HS-27A (cell line): ENCODE data around the gene NAALADL2.
"Not testable (repeated sequence)": the region's sequence is repeated elsewhere in the genome, so short reads cannot be mapped to it uniquely, and the experiment has no call there.

Source experiments
- DNase-seq: peaks from one replicate; pipeline ENCODE4 v3.0.0-alpha.2; 2012; ENCODE audit warnings: low read depth, missing footprints

Gene NAALADL2

GRCh38 chr3:175311404-175311803 lies 452.3 kb downstream of the NAALADL2 start:
- no peak for DNase-seq

DNA sequence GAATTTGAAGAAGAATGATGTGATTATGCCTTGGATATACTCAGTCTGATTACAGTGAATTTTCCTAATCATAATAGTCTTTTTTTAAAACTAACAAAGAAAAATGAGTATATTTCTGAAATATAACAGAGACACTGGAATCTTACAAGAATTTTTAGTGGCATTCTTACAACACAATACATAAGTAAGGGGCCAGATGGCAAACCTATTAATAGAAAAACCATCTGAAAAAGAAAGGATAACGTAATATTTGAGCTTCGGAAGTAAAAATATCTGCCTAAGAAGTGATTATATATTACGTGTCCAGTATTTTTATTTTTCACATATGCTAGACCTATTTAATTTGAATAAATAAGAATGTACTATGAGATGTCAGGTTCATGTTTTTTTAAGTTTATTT lies 452.8 kb downstream of the NAALADL2 start:
- DNase-seq, result no peak

GRCh38 chr3:175312791-175313190 lies 453.7 kb downstream of the NAALADL2 start:
- DNase-seq, result no peak

DNA sequence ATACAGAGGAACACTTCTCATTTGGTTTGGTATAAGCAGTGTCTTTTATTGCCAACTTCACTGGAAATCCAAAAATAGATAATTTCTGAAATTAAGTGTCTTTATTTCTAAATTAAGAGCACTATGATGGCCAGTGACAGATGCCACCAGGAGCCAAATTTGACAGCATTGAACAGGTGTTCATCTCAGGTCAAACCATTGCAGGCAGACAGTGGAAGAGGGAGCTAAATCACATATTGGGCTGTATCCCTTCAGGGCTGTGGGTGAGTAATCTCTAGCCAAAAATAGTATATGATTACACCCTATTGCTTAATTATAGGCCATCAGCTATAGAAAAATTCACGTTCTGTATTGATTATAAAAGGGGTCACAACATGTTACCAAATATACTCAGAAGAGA lies 457.7 kb downstream of the NAALADL2 start:
- DNase-seq, result no peak

DNA sequence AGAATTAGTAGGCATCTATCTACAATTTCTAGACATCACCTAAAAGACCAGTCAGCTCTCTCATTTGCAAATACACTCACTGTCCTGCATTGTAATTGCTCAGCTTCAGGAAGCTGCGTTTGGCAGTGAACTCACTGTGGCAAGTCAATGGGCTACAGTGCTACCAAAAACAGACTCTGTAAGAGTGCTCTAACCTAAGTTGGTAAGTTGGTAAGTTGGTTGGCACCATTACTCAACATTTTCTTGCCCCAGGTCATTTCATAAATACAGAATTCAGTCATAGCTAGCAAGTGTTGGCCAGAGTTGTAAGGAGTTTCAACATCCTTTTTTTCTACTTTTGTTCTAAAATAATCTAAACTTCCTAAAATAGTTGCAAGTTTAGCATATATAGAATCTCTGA lies 466.3 kb downstream of the NAALADL2 start:
- DNase-seq, result no peak

- no peak for DNase-seq
These were observed 466.9 kb downstream of the NAALADL2 start for GRCh38 chr3:175326041-175326440.

DNA sequence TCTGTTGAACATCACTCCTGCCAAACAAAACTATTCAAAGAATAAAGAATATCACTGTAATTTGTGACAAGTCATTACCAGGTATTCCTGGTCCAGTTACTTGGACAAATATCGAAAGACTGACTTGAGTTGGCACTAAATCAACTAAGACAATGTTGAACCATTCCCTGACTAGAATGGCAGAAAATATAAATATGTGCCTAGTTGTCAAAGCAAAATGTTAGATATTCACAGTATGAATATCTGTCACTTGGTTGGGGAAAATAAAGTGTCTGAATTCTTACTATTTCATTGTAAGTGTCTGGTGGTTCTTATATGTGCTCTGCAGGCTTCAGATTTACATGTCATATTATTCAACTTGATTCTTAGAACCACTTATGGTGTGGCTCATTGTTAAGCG lies 470.2 kb downstream of the NAALADL2 start:
- no peak for DNase-seq

DNA sequence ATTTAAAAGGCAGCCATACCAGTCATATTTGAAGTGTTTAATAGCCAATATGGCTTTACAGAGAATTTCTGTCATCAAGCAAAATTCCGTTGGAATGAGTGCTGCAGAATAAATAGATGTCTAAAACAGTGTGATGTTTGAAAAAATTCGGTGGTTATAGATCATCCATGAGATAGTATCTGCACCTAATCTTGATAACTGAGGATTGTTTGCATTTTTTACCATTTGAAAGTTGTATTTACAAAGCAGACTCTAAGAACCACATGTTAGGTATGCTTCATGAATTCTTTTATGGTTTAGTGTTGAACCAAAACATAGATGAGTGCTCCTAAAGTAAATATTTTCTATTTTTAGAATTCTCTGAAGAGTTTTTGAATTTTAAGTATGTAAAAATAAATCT lies 476.1 kb downstream of the NAALADL2 start:
- DNase-seq, result peak; percentile 57

DNA sequence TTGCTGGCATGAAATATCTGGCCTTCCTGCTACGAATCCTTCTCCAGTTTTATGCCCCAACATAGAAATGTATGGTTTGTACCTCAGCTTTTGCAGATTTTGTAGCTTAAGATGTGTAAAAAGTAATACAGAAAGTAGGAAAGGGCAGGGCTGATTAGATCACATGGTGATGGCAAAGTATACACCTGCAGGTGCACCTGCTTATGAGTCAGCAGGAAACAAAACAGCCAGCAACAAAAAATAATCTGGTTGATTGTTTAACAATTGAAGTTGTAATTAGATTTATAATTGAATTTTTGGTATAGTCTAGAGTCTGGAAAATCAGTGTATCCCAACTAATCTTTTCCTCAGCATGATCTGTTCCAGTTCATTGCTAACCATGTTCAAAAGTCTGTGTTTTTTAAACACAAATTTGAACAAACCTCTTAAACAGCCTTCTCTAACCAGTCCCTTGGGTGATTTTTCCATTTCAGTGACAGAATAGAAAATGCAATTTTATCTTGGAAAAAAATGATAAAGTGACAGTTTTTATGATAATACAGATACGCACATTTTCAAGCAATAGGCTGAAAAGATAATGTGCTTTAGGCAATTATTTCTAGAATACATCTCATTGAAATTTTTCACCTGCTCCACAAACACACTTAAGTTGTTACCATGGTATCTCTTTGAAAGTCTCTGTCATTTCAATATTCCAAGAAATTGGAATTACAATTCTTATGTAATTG lies 477.4 kb downstream of the NAALADL2 start:
- no peak for DNase-seq

DNA sequence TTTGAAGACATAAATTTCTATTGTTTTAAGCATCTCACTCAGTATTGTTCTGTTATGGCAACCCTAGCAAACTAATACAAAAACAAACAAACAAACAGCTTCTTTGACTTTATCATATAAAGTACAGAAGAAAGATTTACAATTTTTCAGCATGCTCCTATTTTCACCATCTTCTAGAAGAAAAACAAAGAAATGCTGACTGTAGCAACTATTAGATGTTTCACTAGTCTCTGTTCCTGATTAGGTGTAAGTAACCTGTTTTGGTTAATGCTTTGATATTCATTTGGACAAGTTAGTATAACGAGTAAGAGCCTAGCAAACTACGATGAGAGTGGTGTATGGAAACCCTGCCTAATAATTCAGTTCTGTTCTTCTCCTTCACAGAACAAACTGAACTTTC lies 478.5 kb downstream of the NAALADL2 start:
- DNase-seq, result no peak

GRCh38 chr3:175338775-175339535 lies 479.8 kb downstream of the NAALADL2 start:
- no peak for DNase-seq

DNA sequence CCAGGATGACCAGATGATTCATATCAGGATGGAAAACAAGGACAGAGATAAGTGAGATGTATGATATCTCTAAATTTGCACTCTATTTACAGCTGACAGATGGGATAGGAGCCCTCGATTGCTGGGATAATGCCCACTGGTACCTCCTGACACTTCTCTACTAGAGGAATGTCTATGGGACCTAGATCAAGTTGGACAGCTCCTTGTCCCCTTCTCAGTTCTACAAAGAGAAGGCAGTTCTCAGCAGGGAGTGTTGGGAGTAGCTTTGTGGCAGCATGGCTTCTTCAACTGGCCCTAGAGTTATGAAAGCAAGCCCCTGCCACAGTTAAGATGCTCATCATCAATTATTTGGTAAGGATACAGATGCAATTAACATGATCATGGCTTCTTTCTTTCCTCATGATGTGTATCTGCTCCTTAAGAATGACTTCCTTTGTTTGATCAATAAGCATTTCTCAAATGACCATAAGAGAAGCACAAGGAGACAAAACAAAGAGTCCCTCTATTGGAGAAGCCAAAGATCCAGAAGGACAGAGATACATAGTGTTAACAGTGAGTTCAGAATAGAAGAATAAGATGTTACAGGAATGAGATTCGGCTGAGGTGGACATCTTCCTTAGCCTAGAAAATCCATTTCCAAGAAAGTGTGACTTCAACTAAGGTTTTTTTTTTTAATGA lies 481.3 kb downstream of the NAALADL2 start:
- no peak for DNase-seq

- no peak for DNase-seq
These were observed 483.1 kb downstream of the NAALADL2 start for GRCh38 chr3:175342196-175342595.

- no peak for DNase-seq
These were observed 484.8 kb downstream of the NAALADL2 start for GRCh38 chr3:175343946-175344345.

DNA sequence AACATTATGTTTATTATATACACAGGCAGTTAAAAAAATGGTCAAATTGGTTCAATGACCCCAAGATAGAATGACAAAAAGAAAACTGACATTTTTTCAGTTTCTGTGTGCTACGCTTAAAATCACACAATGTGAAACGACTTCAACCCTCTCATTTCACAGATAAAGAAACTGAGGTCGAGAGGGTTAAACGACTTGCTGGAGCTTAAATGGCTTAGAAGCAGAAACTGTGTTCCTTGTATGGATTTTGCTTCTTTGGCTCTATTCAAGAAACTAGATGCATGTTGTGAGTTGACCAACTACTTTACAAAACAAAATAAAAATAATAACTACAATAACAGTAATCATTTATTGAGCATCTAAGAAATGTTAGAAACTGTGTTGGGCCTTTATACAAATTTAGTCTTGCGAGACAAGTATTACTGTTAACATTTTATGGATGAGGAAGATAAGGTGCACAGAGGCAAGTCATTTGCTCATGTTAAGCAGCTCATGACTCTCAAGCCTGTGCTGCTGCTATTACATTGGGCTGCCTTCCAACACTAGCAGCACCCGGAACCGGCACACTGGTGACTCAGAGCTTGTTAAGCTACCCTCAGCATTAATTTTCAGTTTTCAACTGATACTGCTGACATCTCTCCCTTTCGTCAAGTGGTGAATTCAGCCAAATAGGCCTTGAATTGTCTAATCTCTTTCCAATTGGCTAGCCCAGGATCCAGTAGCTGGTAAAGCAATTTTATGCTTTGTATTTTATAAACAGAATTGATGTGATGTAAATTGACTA lies 487.6 kb downstream of the NAALADL2 start:
- peak; percentile 59 for DNase-seq

DNA sequence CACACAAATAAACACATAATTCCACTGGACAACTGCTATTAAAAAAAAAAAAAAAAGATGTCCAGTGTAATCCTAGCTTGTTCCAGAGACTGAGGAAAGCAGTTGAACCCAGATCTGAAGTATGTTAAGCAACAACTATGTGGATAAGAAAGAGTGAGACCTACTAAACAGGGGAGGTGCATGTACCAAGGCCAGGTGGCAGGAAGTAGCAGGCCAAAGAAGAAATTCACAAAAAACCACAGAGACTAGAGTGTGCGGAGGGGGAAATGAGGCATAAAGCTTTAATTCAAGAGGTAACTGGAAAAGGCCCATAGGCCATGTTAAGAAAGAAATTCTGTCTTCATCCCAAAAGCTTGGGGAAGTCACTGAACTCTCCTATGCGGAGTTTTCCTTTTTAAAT lies 490.0 kb downstream of the NAALADL2 start:
- DNase-seq, result no peak

DNA sequence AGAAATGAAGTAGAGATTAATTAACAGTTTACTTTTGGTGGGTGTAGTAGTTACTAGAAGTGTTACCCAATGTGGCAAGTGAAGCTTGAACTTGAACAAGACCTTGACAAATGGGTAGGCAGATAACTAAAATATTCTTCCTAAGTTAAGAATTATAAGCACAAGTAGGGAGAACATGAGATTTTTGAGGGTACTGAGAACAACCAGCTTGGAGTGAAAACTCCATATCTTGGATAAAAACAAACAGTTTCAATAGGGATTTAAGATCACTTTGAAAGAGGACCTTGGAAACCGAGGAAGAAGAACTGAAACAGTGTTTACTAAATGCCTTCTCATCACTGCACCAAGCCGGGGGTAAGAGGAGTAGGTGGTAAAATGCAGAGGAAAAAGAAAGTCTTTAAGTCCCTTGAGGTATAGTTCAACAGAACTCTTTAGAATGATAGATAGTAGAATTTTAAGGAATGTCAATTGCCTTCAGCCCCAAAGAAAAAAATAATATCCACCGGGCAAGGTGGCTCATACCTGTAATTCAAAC lies 496.7 kb downstream of the NAALADL2 start:
- no peak for DNase-seq

DNA sequence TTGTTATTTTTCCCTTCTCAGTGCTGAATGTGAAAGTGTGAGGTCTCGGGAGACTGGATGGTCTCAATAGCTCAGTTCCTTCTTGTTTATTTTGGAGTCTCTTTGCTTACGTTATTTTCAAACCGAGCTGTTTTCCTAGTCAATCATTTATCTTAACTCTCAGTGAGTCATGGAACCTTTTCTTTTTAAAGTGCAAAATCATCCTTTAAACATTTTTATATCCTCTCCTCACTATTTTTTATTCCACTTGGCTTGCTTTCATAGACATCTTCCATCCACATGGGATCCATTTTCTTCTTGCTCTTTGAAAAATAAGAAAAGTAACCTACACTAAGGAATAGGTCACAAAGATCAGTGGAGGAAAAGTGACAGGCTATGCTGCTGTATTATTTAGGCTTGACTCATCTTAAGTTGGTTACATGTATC lies 497.8 kb downstream of the NAALADL2 start:
- no peak for DNase-seq

- DNase-seq, result no peak
These were observed 498.6 kb downstream of the NAALADL2 start for GRCh38 chr3:175357758-175358157.

DNA sequence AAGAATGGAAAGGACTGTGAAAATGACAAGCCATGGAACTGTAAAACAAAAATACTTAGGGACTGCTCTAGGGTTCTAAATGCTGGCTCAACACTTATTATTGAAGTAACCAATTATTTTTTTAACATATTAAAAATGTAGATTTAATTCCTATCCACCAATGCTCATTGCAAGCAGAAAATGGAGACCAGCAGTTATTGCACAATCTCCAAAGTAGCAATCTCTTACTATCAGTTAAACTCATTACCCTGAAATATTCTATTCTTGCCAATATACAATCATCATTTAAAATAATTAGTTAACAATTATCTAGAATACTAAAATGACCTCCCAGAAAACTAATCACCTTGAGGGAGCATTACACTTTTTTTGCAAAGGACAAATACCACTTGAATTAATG lies 499.8 kb downstream of the NAALADL2 start:
- no peak for DNase-seq

- DNase-seq, result not testable (repeated sequence)
These were observed 511.3 kb downstream of the NAALADL2 start for GRCh38 chr3:175370426-175370825.

- not testable (repeated sequence) for DNase-seq
These were observed 512.1 kb downstream of the NAALADL2 start for GRCh38 chr3:175371187-175371586.
